OCI-LY3 (cell line): ENCODE data around the gene NAA25.

ENCODE experiments used
- CTCF ChIP-seq: fragments of 200-600, 300-600 bp; sonication (generic); IDR thresholded peaks from 2 replicates; pipeline ENCODE4 v1.5.1; 2014; ENCODE audit warnings: antibody characterized with exemption, low read length, low read depth
- EZH2phosphoT487 ChIP-seq: fragments of 200-600 bp; shearing (Covaris generic); IDR thresholded peaks from 2 replicates; pipeline ENCODE4 v1.6.1; 2018; ENCODE audit warnings: antibody characterized with exemption, mixed run types, low read depth

- TF ChIP-seq CTCF (no peak), EZH2phosphoT487 (no peak)
Observed at GRCh38 chr12:112001576-112001975, 107.0 kb downstream of the NAA25 start.
